ENCODE measurements around the gene RPS6KC1.

RPS6KC1 gene

DNA sequence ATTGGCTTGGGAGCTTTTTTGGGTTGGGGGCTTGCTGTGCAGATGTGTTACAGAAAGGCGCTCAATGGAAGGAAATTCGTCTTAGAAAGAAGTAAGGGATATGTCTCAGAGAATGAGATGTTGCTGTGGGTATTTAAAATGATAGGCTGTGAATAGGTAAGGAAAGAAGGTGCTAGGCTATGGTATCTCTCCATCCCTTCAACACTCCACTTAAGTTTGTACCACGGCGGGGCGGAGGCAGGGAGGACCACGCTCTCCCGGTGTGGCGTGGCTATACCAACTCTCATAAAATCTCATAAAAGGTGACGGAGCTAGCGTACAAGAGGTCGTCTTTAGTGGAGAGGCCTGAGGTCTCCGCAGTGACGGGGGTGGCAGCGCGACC, 305 bp upstream of the RPS6KC1 start:
- intact Hi-C loops (cut with DNase I; ENCODE audit: low total_unique reads) = no loop called here
- Histone ChIP-seq H3K36me3 (no peaks in the 10 kb centered on the region), H3K27me3 (peaks cover 0 to 16% of the 10 kb centered on the region in 2 donors), H3K27ac (peak overlapping the region; percentile 82 to 84), H3K4me1 (peaks cover 0 to 20% (median 10%) of the 10 kb centered on the region in 4 donors), H3K4me3 (peak overlapping the region; percentile 83 to 84), H3K9me3 (no peaks in the 10 kb centered on the region)
- DNase-seq = no peak
- TF ChIP-seq CTCF (IDR thresholded peaks at IDR 0.05) = no peak

- H3K27ac ChIP-seq = peak overlapping the region; percentile 82 to 84
- TF ChIP-seq CTCF (IDR thresholded peaks at IDR 0.05) = no peak
- intact Hi-C loops (cut with DNase I; ENCODE audit: low total_unique reads) = no loop called here
Measured at GRCh38 chr1:213051881-213052202, 801 bp downstream of the RPS6KC1 start.

DNA sequence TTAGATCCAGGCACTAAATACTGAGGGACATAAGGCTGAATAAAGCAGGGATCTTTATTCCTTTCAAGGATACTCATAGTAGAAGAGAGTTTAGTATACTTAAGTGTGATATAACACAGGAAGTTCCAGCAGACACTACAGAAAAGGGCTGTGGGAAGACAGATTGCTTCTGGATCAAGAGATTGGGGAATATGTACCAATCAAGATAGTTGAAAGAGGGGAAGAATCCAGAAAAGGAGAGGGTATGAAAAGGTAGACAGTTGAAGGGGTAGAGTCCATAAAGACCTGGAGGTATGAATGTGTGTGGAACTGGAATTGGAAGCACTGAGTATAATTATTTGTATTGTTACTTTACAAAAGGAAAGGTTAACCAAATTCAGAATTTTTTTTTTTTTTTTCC, 2.4 kb downstream of the RPS6KC1 start:
- Histone ChIP-seq H3K4me3 (no peak overlapping the region), H3K9me3 (no peaks in the 10 kb centered on the region), H3K4me1 (peaks cover 0 to 20% (median 11%) of the 10 kb centered on the region in 4 donors), H3K27ac (no peak overlapping the region), H3K27me3 (peaks cover 0 to 1% of the 10 kb centered on the region in 2 donors), H3K36me3 (no peaks in the 10 kb centered on the region)
- intact Hi-C loops (cut with DNase I; ENCODE audit: low total_unique reads) = no loop called here
- no peak for TF ChIP-seq CTCF (IDR thresholded peaks at IDR 0.05)
- no peak for DNase-seq

More at GRCh38 chr1:213051881-213052202, 801 bp downstream of the RPS6KC1 start:
- DNase-seq = no peak
- Histone ChIP-seq H3K36me3 (no peaks in the 10 kb centered on the region), H3K4me1 (peaks cover 0 to 20% (median 11%) of the 10 kb centered on the region in 4 donors), H3K9me3 (no peaks in the 10 kb centered on the region), H3K27me3 (peaks cover 0 to 7% of the 10 kb centered on the region in 2 donors), H3K4me3 (peak overlapping the region; percentile 83 to 84)

- no peak for DNase-seq
- intact Hi-C loops (cut with DNase I; ENCODE audit: low total_unique reads) = no loop called here
- no peak overlapping the region for H3K27ac ChIP-seq
- H3K27me3 ChIP-seq = no peaks in the 10 kb centered on the region
- peaks cover 0 to 20% (median 11%) of the 10 kb centered on the region in 4 donors for H3K4me1 ChIP-seq
- H3K36me3 ChIP-seq = no peaks in the 10 kb centered on the region
- H3K4me3 ChIP-seq = no peak overlapping the region
- no peak for TF ChIP-seq CTCF (IDR thresholded peaks at IDR 0.05)
- no peaks in the 10 kb centered on the region for H3K9me3 ChIP-seq
Measured at GRCh38 chr1:213054142-213054541, 3.1 kb downstream of the RPS6KC1 start.

GRCh38 chr1:213054733-213055591, 3.9 kb downstream of the RPS6KC1 start:
- H3K4me3 ChIP-seq = no peak overlapping the region
- intact Hi-C loops (cut with DNase I; ENCODE audit: low total_unique reads) = no loop called here
- no peak overlapping the region for H3K27ac ChIP-seq
- H3K36me3 ChIP-seq = no peaks in the 10 kb centered on the region
- no peak for TF ChIP-seq CTCF (IDR thresholded peaks at IDR 0.05)
- no peaks in the 10 kb centered on the region for H3K27me3 ChIP-seq
- DNase-seq = no peak
- no peaks in the 10 kb centered on the region for H3K9me3 ChIP-seq
- H3K4me1 ChIP-seq = peaks cover 0 to 20% (median 11%) of the 10 kb centered on the region in 4 donors
